Ureter (tissue), 1 donor: ENCODE measurements around the gene UTS2R. TPM values are rescaled to one million over a fixed set of nuclear protein-coding genes. Genes with fewer than 3 reads are reported as not detected.

Source experiments
- total RNA-seq: library from RNA; stranded (reverse); gene quantifications from one replicate; pipeline ENCODE4 v1.2.4, GENCODE V29; 2023
- donor health status: DM: yes; HTN: yes; CAD: no.

The UTS2R gene
- total RNA-seq, 1 donor from 2014 or later = not detected

Other genes starting within 250 kb of the UTS2R start
- gene CCDC57, start 158.9 kb upstream of the UTS2R start, total RNA-seq = 108 TPM
- gene SLC16A3, start 142.7 kb upstream of the UTS2R start, total RNA-seq = 44.2 TPM
- 170 TPM for gene CSNK1D, start 98.1 kb upstream of the UTS2R start, total RNA-seq
- 3.4 TPM for gene CD7, start 54.2 kb upstream of the UTS2R start, total RNA-seq
- 12.6 TPM for gene SECTM1, start 38.0 kb upstream of the UTS2R start, total RNA-seq
- gene TEX19, start 12.5 kb upstream of the UTS2R start, total RNA-seq = not detected
- 44.5 TPM for gene HEXD, start 46.6 kb downstream of the UTS2R start, total RNA-seq
- 31.9 TPM for gene OGFOD3, start 46.8 kb downstream of the UTS2R start, total RNA-seq
- gene CYBC1, start 79.0 kb downstream of the UTS2R start, total RNA-seq = 98.0 TPM
- gene NARF, start 87.0 kb downstream of the UTS2R start, total RNA-seq = 48.2 TPM
- 67.2 TPM for gene FOXK2, start 148.0 kb downstream of the UTS2R start, total RNA-seq